ENCODE measurements around the gene CTR9. TPM values are rescaled to one million over a fixed set of nuclear protein-coding genes. Genes with fewer than 3 reads are reported as not detected.

Gene CTR9
- total and polyA plus RNA-seq, 3 donors from 2014 or later: 47.3 to 50.9 (median 48.6) TPM

DNA sequence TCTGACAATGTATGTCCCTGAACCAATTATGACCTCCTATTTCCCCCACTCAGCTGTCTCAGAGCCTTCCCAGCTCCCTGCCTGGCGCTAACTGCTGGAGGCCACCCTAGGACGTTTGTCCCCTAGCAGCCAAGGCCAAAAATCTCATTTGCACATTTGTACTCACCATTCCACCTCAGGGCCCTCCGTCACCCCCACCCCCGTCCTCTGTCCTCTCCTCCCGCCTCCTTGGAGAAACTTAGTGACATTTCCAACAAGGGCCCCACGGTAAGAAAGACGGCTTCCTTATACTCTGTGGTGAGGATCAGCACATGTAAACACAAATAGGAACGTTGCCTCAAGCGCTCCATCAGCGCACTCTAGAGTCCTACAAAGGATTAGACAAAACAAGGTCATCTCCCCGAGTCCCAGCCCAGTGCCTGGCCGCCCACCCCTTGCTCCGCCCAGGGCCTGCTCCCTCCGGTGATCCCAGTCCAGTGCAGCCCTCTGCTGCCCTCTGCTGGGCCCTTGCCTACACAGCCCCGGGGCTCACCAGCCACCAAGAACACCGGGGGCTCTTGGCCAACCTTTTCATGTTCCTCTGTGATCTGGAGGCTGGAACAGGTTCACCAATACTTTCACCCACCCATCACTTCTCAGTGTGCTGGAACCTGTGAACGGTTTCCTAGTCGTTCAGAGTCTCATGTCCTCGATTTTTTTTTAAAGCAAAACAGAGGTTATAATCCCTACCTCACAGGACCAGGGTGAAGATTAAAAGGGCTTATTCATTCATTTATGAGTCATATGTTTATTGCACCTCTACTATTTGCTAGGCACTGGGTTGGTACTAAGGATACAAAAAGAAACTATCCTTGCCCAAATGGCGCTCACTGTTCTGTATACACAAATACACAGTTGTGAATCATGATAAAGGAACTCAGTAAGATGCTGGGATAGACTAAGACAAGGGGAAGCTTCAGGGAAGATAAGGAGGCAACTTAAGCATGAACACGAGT, 15.3 kb upstream of the CTR9 start:
- 14 to 17% methylated on average over 15 to 20 of the region's 21 CpGs for WGBS, 2 donors

DNA sequence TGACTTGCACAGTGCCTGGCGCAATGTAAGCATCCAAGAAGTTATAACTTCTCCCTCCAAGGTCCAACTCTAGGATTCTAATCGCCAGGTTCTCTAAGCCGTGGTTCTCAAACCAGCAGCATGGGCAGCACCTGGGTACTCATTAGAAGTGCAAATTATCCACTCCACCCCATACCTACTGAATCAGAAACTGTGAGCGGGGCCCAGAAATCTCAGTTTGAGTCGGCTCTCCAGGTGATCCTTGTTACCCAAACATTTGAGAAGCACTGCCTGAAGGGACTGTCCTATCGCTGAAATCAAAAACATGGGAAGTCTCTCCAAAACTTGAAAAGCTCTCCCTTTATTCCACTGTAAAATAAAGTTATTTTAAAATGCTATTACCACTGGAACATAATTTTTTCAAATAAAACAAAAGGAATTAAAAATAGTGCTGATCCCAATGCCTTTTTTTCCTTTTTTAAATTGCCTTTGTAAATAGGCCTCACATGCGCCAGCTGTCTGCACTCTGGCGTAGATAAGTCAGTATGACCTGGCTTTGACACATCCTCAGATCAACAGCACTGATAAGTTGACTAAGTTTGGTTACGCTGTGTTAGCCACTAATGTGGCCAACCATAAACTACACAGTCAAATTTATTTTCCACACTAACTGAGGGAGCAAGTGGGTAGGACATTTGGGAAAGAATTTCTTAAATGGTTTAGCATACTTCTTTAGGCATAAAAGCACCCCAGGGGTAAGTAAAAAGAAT, 8.4 kb upstream of the CTR9 start:
- Histone ChIP-seq H3K4me1 (no peaks in the 10 kb centered on the region), H3K27ac (no peak overlapping the region), H3K27me3 (no peaks in the 10 kb centered on the region), H3K9me3 (no peaks in the 10 kb centered on the region), H3K36me3 (ENCODE audit: low read depth, missing control alignments) (no peaks in the 10 kb centered on the region), H3K4me3 (no peak overlapping the region)
- DNase-seq: no peak
- TF ChIP-seq POLR2A (IDR thresholded peaks at IDR 0.05): no peak
- TF ChIP-seq, protein P1, sequence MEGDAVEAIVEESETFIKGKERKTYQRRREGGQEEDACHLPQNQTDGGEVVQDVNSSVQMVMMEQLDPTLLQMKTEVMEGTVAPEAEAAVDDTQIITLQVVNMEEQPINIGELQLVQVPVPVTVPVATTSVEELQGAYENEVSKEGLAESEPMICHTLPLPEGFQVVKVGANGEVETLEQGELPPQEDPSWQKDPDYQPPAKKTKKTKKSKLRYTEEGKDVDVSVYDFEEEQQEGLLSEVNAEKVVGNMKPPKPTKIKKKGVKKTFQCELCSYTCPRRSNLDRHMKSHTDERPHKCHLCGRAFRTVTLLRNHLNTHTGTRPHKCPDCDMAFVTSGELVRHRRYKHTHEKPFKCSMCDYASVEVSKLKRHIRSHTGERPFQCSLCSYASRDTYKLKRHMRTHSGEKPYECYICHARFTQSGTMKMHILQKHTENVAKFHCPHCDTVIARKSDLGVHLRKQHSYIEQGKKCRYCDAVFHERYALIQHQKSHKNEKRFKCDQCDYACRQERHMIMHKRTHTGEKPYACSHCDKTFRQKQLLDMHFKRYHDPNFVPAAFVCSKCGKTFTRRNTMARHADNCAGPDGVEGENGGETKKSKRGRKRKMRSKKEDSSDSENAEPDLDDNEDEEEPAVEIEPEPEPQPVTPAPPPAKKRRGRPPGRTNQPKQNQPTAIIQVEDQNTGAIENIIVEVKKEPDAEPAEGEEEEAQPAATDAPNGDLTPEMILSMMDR (IDR thresholded peaks at IDR 0.05): no peak
- 76 to 86% methylated on average over 9 of the region's 9 CpGs for WGBS, 2 donors
- intact Hi-C loops (cut with DNase I; ENCODE audit: low total_unique reads): no loop called here

More for the DNA sequence above, 15.3 kb upstream of the CTR9 start:
- peak overlapping the region; percentile 39 to 71 for H3K27ac ChIP-seq
- H3K4me3 ChIP-seq: no peak overlapping the region
- TF ChIP-seq POLR2A (IDR thresholded peaks at IDR 0.05): no peak
- TF ChIP-seq, protein P1 (IDR thresholded peaks at IDR 0.05): peak; percentile 97 to 99 (median 98)
- intact Hi-C loops (cut with DNase I; ENCODE audit: low total_unique reads): loop anchor here (10.0 kb wide), 1 partner anchor 331 kb away; no protein-coding TSS in a partner anchor
- H3K4me1 ChIP-seq: peaks cover 12% of the 10 kb centered on the region
- no peaks in the 10 kb centered on the region for H3K27me3 ChIP-seq
- H3K36me3 ChIP-seq (ENCODE audit: low read depth, missing control alignments): no peaks in the 10 kb centered on the region
- no peaks in the 10 kb centered on the region for H3K9me3 ChIP-seq
- DNase-seq: peak; percentile 97

DNA sequence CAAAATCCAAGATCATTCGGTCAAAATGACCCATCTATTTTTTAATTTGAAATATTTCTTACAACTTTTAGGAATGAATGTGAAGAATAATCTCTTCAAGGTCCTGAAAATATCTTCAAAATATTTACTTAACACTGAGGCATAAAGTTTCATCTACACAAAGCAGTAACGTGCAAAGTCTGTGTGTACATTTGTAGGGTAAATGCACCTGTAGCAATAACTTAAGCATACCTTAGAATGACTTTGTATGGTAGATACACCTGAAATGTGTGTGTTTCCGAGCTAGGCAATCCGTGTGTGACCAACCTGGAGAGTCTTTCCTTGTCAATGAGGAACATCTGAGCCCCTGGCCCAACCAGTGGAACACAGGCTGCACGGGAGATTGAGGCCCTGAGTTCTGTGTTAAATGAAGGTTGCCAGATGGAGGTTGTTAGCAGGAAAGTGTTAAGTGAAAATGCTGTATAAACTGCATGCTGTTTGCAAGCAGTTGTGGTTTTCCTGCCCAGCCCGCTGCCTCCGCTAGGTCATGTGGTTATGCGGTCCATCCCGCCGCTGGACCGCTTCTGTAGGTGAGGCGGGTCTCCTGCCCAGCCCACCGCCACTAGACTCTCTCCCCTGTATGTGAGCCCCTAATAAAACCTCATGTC, 7.6 kb upstream of the CTR9 start:
- intact Hi-C loops (cut with DNase I; ENCODE audit: low total_unique reads): no loop called here
- no peaks in the 10 kb centered on the region for H3K27me3 ChIP-seq
- no peak overlapping the region for H3K4me3 ChIP-seq
- no peaks in the 10 kb centered on the region for H3K36me3 ChIP-seq (ENCODE audit: low read depth, missing control alignments)
- no peak for TF ChIP-seq POLR2A (IDR thresholded peaks at IDR 0.05)
- TF ChIP-seq, protein P1 (IDR thresholded peaks at IDR 0.05): no peak
- no peak overlapping the region for H3K27ac ChIP-seq
- no peaks in the 10 kb centered on the region for H3K9me3 ChIP-seq
- no peak for DNase-seq
- WGBS, 2 donors: 75 to 79% methylated on average over 13 of the region's 13 CpGs
- H3K4me1 ChIP-seq: no peaks in the 10 kb centered on the region

DNA sequence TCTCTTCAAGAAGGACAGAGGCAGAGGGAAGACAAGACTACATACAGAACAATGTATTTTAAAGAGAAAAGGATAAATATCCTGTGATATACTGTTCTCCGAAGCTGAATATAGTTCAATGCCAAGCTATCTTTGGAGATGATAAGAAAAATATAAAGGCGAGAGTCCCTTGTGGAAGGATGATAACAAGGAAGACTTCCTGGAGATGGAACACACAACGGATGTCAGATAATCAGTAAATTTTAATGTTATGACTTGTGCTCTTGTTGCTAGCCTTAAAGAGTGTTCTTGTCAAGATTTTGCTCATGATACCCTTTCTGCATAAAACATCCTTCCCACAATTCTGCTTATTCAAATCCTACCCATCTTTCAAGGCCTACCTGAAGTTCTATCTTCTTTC, 6.8 kb upstream of the CTR9 start:
- no peaks in the 10 kb centered on the region for H3K27me3 ChIP-seq
- WGBS, 2 donors: 40 to 52% methylated on average over 3 of the region's 3 CpGs
- intact Hi-C loops (cut with DNase I; ENCODE audit: low total_unique reads): no loop called here
- no peak overlapping the region for H3K27ac ChIP-seq
- H3K9me3 ChIP-seq: no peaks in the 10 kb centered on the region
- no peak for DNase-seq
- H3K4me3 ChIP-seq: no peak overlapping the region
- no peaks in the 10 kb centered on the region for H3K4me1 ChIP-seq
- no peaks in the 10 kb centered on the region for H3K36me3 ChIP-seq (ENCODE audit: low read depth, missing control alignments)
- no peak for TF ChIP-seq POLR2A (IDR thresholded peaks at IDR 0.05)
- TF ChIP-seq, protein P1 (IDR thresholded peaks at IDR 0.05): no peak
